ENCODE data around the gene PRR7. TPM values are rescaled to one million over a fixed set of nuclear protein-coding genes. Genes with fewer than 3 reads are reported as not detected.

The PRR7 gene
- total and polyA plus RNA-seq, 2 experiments from 2014 or later, result 27.1 to 29.0 TPM

DNA sequence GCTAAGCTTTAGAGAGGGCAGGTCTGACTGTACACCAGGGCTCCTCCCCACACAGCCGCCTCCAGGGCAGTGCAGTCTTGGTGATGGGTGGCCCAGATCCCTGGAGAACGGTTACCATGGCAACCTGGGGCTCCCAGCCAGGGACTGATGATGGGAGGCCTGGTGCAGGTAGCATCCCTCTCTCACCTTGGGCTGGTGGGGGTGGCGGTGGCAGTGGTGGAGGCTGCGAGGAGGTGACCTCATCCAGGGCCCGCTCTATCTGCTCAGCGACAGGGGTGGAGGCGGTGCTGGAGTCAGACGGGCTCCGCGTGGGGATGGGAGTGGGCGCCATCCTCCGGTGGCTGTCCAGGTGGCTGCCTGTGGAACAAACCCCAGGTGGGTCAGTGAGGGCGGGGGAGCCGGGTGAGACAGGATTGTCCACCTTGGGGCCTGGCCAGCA is 12.3 kb downstream of the PRR7 start:
- H3K4me1 ChIP-seq (ENCODE audit: low read depth), result peaks cover 6% of the 10 kb centered on the region
- TF ChIP-seq CTCF (IDR thresholded peaks at IDR 0.05; ENCODE audit: low read depth, low read length), result no peak
- H3K27me3 ChIP-seq, result peaks cover under 1% of the 10 kb centered on the region
- H3K4me3 ChIP-seq, result no peak overlapping the region
- no peaks in the 10 kb centered on the region for H3K9me3 ChIP-seq (ENCODE audit: low read depth)
- peaks cover 16% of the 10 kb centered on the region for H3K36me3 ChIP-seq
- no peak overlapping the region for H3K27ac ChIP-seq
- DNase-seq (ENCODE audit: low read depth in 1 of 2, low spot score in 1 of 2), result peak in 1 of 2 donors; percentile 25

- no peaks in the 10 kb centered on the region for H3K9me3 ChIP-seq (ENCODE audit: low read depth)
- H3K27ac ChIP-seq, result no peak overlapping the region
- no peak overlapping the region for H3K4me3 ChIP-seq
- H3K36me3 ChIP-seq, result peaks cover 16% of the 10 kb centered on the region
- no peak for DNase-seq (ENCODE audit: low read depth in 1 of 2, low spot score in 1 of 2)
- peaks cover 6% of the 10 kb centered on the region for H3K4me1 ChIP-seq (ENCODE audit: low read depth)
- no peak for TF ChIP-seq CTCF (IDR thresholded peaks at IDR 0.05; ENCODE audit: low read depth, low read length)
- H3K27me3 ChIP-seq, result no peaks in the 10 kb centered on the region
Measured at GRCh38 chr5:177459357-177459756, 12.7 kb downstream of the PRR7 start.

GRCh38 chr5:177459819-177460628 is 13.4 kb downstream of the PRR7 start:
- H3K27me3 ChIP-seq, result no peaks in the 10 kb centered on the region
- H3K36me3 ChIP-seq, result peaks cover 20% of the 10 kb centered on the region
- H3K4me3 ChIP-seq, result no peak overlapping the region
- no peak for TF ChIP-seq CTCF (IDR thresholded peaks at IDR 0.05; ENCODE audit: low read depth, low read length)
- no peak for DNase-seq (ENCODE audit: low read depth in 1 of 2, low spot score in 1 of 2)
- no peak overlapping the region for H3K27ac ChIP-seq
- H3K9me3 ChIP-seq (ENCODE audit: low read depth), result no peaks in the 10 kb centered on the region
- H3K4me1 ChIP-seq (ENCODE audit: low read depth), result peaks cover 6% of the 10 kb centered on the region

- no peaks in the 10 kb centered on the region for H3K27me3 ChIP-seq
- H3K4me1 ChIP-seq (ENCODE audit: low read depth), result no peaks in the 10 kb centered on the region
- H3K4me3 ChIP-seq, result no peak overlapping the region
- peaks cover 40% of the 10 kb centered on the region for H3K36me3 ChIP-seq
- no peak overlapping the region for H3K27ac ChIP-seq
- no peak for DNase-seq (ENCODE audit: low read depth in 1 of 2, low spot score in 1 of 2)
- no peak for TF ChIP-seq CTCF (IDR thresholded peaks at IDR 0.05; ENCODE audit: low read depth, low read length)
- H3K9me3 ChIP-seq (ENCODE audit: low read depth), result no peaks in the 10 kb centered on the region
Measured at GRCh38 chr5:177462021-177462670, 15.5 kb downstream of the PRR7 start.

GRCh38 chr5:177465044-177465443 is 18.4 kb downstream of the PRR7 start:
- Histone ChIP-seq H3K4me3 (no peak overlapping the region), H3K27ac (no peak overlapping the region), H3K4me1 (ENCODE audit: low read depth) (no peaks in the 10 kb centered on the region), H3K36me3 (peaks cover 38% of the 10 kb centered on the region), H3K27me3 (no peaks in the 10 kb centered on the region), H3K9me3 (ENCODE audit: low read depth) (no peaks in the 10 kb centered on the region)
- no peak for DNase-seq (ENCODE audit: low read depth in 1 of 2, low spot score in 1 of 2)
- TF ChIP-seq CTCF (IDR thresholded peaks at IDR 0.05; ENCODE audit: low read depth, low read length), result no peak

Data from cardiac muscle cell (in vitro differentiated cells and primary cell).